ENCODE results near the gene ROBO3. TPM values are rescaled to one million over a fixed set of nuclear protein-coding genes. Genes with fewer than 3 reads are reported as not detected.

The ROBO3 gene
- total RNA-seq, 2 experiments from 2014 or later: 26.2 to 27.2 TPM

- no peaks in the 10 kb centered on the region for H3K36me3 ChIP-seq (ENCODE audit: insufficient read depth, low read length)
- peaks cover 75 to 85% of the 10 kb centered on the region in 2 experiments for H3K27me3 ChIP-seq (ENCODE audit: control insufficient read depth in 1 of 2, insufficient read depth in 2 of 2, low read length in 2 of 2)
- Mint-ChIP-seq H3K9me3 (no peaks in the 10 kb centered on the region), H3K4me1 (ENCODE audit: low read depth) (peaks cover 21% of the 10 kb centered on the region), H3K36me3 (ENCODE audit: low read depth) (no peaks in the 10 kb centered on the region), H3K27me3 (peaks cover 89% of the 10 kb centered on the region), H3K27ac (no peak overlapping the region), H3K4me3 (no peak overlapping the region)
- H3K4me3 ChIP-seq (ENCODE audit: low read length): no peak overlapping the region
- ATAC-seq (ENCODE audit: poor library complexity) (no peak), DNase-seq (no peak)
- no peak overlapping the region for H3K27ac ChIP-seq (ENCODE audit: low read depth in 1 of 2, low read length in 2 of 2)
- TF ChIP-seq, protein P1, sequence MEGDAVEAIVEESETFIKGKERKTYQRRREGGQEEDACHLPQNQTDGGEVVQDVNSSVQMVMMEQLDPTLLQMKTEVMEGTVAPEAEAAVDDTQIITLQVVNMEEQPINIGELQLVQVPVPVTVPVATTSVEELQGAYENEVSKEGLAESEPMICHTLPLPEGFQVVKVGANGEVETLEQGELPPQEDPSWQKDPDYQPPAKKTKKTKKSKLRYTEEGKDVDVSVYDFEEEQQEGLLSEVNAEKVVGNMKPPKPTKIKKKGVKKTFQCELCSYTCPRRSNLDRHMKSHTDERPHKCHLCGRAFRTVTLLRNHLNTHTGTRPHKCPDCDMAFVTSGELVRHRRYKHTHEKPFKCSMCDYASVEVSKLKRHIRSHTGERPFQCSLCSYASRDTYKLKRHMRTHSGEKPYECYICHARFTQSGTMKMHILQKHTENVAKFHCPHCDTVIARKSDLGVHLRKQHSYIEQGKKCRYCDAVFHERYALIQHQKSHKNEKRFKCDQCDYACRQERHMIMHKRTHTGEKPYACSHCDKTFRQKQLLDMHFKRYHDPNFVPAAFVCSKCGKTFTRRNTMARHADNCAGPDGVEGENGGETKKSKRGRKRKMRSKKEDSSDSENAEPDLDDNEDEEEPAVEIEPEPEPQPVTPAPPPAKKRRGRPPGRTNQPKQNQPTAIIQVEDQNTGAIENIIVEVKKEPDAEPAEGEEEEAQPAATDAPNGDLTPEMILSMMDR (IDR thresholded peaks at IDR 0.05): no peak
- POLR2A ChIA-PET: no interaction called here
- CTCF ChIA-PET: interaction anchor here (1.2 kb wide), 1 partner anchor 25 kb away, joined by 4 read pairs; the partner anchor contains the start of gene ROBO3
- intact Hi-C loops (cut with DNase I, micrococcal nuclease): no loop called here
- H3K9me3 ChIP-seq (ENCODE audit: control insufficient read depth in 1 of 2, insufficient read depth in 1 of 2, low read length in 2 of 2): peaks cover 0 to 4% of the 10 kb centered on the region in 2 experiments
- H3K4me1 ChIP-seq (ENCODE audit: insufficient read depth, low read length): peaks cover 25% of the 10 kb centered on the region
These were observed 24.6 kb upstream of the ROBO3 start for GRCh38 chr11:124840666-124841065.

- H3K27me3 ChIP-seq (ENCODE audit: control insufficient read depth in 1 of 2, insufficient read depth in 2 of 2, low read length in 2 of 2): peaks cover 77 to 90% of the 10 kb centered on the region in 2 experiments
- Mint-ChIP-seq H3K9me3 (no peaks in the 10 kb centered on the region), H3K36me3 (ENCODE audit: low read depth) (no peaks in the 10 kb centered on the region), H3K4me3 (no peak overlapping the region), H3K27me3 (peaks cover 91% of the 10 kb centered on the region), H3K4me1 (ENCODE audit: low read depth) (peaks cover 18% of the 10 kb centered on the region), H3K27ac (no peak overlapping the region)
- ChIA-PET CTCF (no interaction called here), POLR2A (interaction anchor here (1.2 kb wide), 1 partner anchor 40 kb away, joined by 3 read pairs; no protein-coding TSS in a partner anchor)
- TF ChIP-seq, protein P1 (IDR thresholded peaks at IDR 0.05): no peak
- H3K9me3 ChIP-seq (ENCODE audit: control insufficient read depth in 1 of 2, insufficient read depth in 1 of 2, low read length in 2 of 2): peaks cover 0 to 4% of the 10 kb centered on the region in 2 experiments
- ATAC-seq (ENCODE audit: poor library complexity) (no peak), DNase-seq (no peak)
- no peak overlapping the region for H3K4me3 ChIP-seq (ENCODE audit: low read length)
- H3K4me1 ChIP-seq (ENCODE audit: insufficient read depth, low read length): peaks cover 25% of the 10 kb centered on the region
- intact Hi-C loops (cut with DNase I, micrococcal nuclease): no loop called here
- H3K36me3 ChIP-seq (ENCODE audit: insufficient read depth, low read length): no peaks in the 10 kb centered on the region
- H3K27ac ChIP-seq (ENCODE audit: low read depth in 1 of 2, low read length in 2 of 2): no peak overlapping the region
These were observed 24.0 kb upstream of the ROBO3 start for GRCh38 chr11:124841201-124841600.

DNA sequence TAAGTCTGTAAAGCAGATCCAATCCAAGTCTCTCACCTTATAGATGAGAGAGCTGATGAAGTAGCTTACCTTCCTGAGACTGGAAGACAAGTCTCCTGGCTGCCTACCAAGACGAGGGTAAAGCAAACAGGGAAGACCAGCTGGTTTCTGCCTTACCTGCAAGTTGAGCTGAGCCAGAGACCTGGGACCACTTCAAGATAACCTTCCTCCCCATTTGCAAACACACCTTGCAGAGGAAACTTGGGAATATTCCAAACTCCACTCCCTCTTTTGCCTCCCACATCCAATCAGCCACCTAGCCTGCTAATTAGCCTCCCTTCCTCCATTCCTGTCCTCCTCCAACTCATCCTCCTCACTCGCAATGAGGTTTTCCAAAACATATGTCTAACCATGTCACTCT, 23.4 kb upstream of the ROBO3 start:
- ChIA-PET POLR2A (interaction anchor here (0.6 to 1.2 kb wide), 2 partner anchors 35 to 41 kb away, joined by 3 read pairs; no protein-coding TSS in a partner anchor), CTCF (no interaction called here)
- ATAC-seq (ENCODE audit: poor library complexity) (no peak), DNase-seq (no peak)
- no peaks in the 10 kb centered on the region for H3K36me3 ChIP-seq (ENCODE audit: insufficient read depth, low read length)
- Mint-ChIP-seq H3K4me3 (no peak overlapping the region), H3K27ac (no peak overlapping the region), H3K4me1 (ENCODE audit: low read depth) (peaks cover 14% of the 10 kb centered on the region), H3K36me3 (ENCODE audit: low read depth) (no peaks in the 10 kb centered on the region), H3K9me3 (no peaks in the 10 kb centered on the region), H3K27me3 (peaks cover 94% of the 10 kb centered on the region)
- TF ChIP-seq, protein P1 (IDR thresholded peaks at IDR 0.05): no peak
- no peak overlapping the region for H3K4me3 ChIP-seq (ENCODE audit: low read length)
- no peak overlapping the region for H3K27ac ChIP-seq (ENCODE audit: low read depth in 1 of 2, low read length in 2 of 2)
- H3K27me3 ChIP-seq (ENCODE audit: control insufficient read depth in 1 of 2, insufficient read depth in 2 of 2, low read length in 2 of 2): peaks cover 83 to 96% of the 10 kb centered on the region in 2 experiments
- peaks cover 21% of the 10 kb centered on the region for H3K4me1 ChIP-seq (ENCODE audit: insufficient read depth, low read length)
- H3K9me3 ChIP-seq (ENCODE audit: control insufficient read depth in 1 of 2, insufficient read depth in 1 of 2, low read length in 2 of 2): peaks cover 0 to 4% of the 10 kb centered on the region in 2 experiments
- intact Hi-C loops (cut with DNase I, micrococcal nuclease): loop anchor here (1.0 to 2.0 kb wide), 2 partner anchors 12 to 25 kb away; no protein-coding TSS in a partner anchor

Measured in CD4-positive, alpha-beta T cell (primary cell).